Neuron (in vitro differentiated cells): ENCODE measurements around the gene TNN.
A peak's percentile ranks its signal among the peaks of the same experiment; 100 is the strongest.

Experiments used
- H2AFZ ChIP-seq: one replicate; pipeline ENCODE4 v1.6.1; 2013; ENCODE audit warnings: low read depth, mild to moderate bottlenecking, inconsistent platforms, low read length, moderate library complexity
- H3K27me3 ChIP-seq: one replicate; pipeline ENCODE4 v1.6.1; 2013; ENCODE audit warnings: low read length; ENCODE audit not compliant: insufficient read depth
- H3K36me3 ChIP-seq: one replicate; pipeline ENCODE4 v1.6.1; 2013; ENCODE audit warnings: low read length; ENCODE audit not compliant: insufficient read depth
- H3K4me1 ChIP-seq: one replicate; pipeline ENCODE4 v1.6.1; 2013; ENCODE audit warnings: low read length; ENCODE audit not compliant: insufficient read depth
- H3K4me3 ChIP-seq: 2 replicates; pipeline ENCODE4 v1.5.1; 2013; ENCODE audit warnings: mild to moderate bottlenecking, low read length, moderate library complexity
- H3K9me3 ChIP-seq: one replicate; pipeline ENCODE4 v1.6.1; 2013; ENCODE audit warnings: low read length

Gene TNN

GRCh38 chr1:175075572-175076568 lies 8.2 kb downstream of the TNN start:
- Histone ChIP-seq H2AFZ (no peak overlapping the region), H3K36me3 (no peaks in the 10 kb centered on the region), H3K27me3 (no peaks in the 10 kb centered on the region), H3K4me3 (no peak overlapping the region), H3K4me1 (peaks cover 8% of the 10 kb centered on the region), H3K9me3 (no peaks in the 10 kb centered on the region)

- no peak overlapping the region for H2AFZ ChIP-seq
- no peak overlapping the region for H3K4me3 ChIP-seq
- no peaks in the 10 kb centered on the region for H3K36me3 ChIP-seq
- no peaks in the 10 kb centered on the region for H3K27me3 ChIP-seq
- peaks cover 2% of the 10 kb centered on the region for H3K4me1 ChIP-seq
- no peaks in the 10 kb centered on the region for H3K9me3 ChIP-seq
Observed at GRCh38 chr1:175077356-175078030, 9.9 kb downstream of the TNN start.

- no peak overlapping the region for H3K4me3 ChIP-seq
- H3K27me3 ChIP-seq = no peaks in the 10 kb centered on the region
- no peaks in the 10 kb centered on the region for H3K4me1 ChIP-seq
- H2AFZ ChIP-seq = no peak overlapping the region
- H3K9me3 ChIP-seq = no peaks in the 10 kb centered on the region
- no peaks in the 10 kb centered on the region for H3K36me3 ChIP-seq
Observed at GRCh38 chr1:175078629-175079028, 11.0 kb downstream of the TNN start.

DNA sequence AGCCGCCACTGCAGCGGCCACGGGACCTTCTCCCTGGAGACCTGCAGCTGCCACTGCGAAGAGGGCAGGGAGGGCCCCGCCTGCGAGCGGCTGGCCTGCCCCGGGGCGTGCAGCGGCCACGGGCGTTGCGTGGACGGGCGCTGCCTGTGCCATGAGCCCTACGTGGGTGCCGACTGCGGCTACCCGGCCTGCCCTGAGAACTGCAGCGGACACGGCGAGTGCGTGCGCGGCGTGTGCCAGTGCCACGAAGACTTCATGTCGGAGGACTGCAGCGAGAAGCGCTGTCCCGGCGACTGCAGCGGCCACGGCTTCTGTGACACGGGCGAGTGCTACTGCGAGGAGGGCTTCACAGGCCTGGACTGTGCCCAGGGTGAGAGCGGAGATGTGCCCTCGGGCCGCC lies 11.7 kb downstream of the TNN start:
- Histone ChIP-seq H3K36me3 (no peaks in the 10 kb centered on the region), H3K4me3 (no peak overlapping the region), H3K4me1 (no peaks in the 10 kb centered on the region), H2AFZ (no peak overlapping the region), H3K9me3 (no peaks in the 10 kb centered on the region), H3K27me3 (no peaks in the 10 kb centered on the region)

GRCh38 chr1:175080030-175080429 lies 12.4 kb downstream of the TNN start:
- H3K27me3 ChIP-seq = no peaks in the 10 kb centered on the region
- no peaks in the 10 kb centered on the region for H3K4me1 ChIP-seq
- H3K9me3 ChIP-seq = no peaks in the 10 kb centered on the region
- H3K36me3 ChIP-seq = no peaks in the 10 kb centered on the region
- no peak overlapping the region for H3K4me3 ChIP-seq
- no peak overlapping the region for H2AFZ ChIP-seq

DNA sequence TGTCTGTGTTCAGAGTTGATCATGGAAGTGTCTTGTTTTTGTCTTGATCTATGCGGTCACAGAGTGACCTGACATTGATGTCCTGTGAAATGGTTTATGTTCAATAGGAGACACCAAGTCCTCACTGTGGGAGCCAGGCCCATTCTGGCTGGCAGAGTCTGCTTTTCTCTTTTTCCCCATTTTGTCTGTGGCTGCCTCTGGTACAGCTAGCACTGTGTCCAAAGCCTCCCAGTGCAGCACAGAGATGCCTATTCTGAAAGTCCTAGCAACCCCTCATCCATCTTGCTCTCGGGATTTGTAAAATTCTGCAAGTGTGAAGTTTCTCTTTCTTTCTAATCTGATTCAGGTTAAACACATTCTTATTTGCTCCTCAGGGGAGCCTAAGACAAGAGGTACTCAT lies 14.3 kb downstream of the TNN start:
- no peaks in the 10 kb centered on the region for H3K9me3 ChIP-seq
- no peak overlapping the region for H3K4me3 ChIP-seq
- no peaks in the 10 kb centered on the region for H3K4me1 ChIP-seq
- no peaks in the 10 kb centered on the region for H3K36me3 ChIP-seq
- H2AFZ ChIP-seq = no peak overlapping the region
- no peaks in the 10 kb centered on the region for H3K27me3 ChIP-seq

- no peaks in the 10 kb centered on the region for H3K9me3 ChIP-seq
- no peaks in the 10 kb centered on the region for H3K27me3 ChIP-seq
- no peaks in the 10 kb centered on the region for H3K36me3 ChIP-seq
- peaks cover 23% of the 10 kb centered on the region for H3K4me1 ChIP-seq
- H3K4me3 ChIP-seq = no peak overlapping the region
- H2AFZ ChIP-seq = no peak overlapping the region
Observed at GRCh38 chr1:175088525-175088951, 20.9 kb downstream of the TNN start.

DNA sequence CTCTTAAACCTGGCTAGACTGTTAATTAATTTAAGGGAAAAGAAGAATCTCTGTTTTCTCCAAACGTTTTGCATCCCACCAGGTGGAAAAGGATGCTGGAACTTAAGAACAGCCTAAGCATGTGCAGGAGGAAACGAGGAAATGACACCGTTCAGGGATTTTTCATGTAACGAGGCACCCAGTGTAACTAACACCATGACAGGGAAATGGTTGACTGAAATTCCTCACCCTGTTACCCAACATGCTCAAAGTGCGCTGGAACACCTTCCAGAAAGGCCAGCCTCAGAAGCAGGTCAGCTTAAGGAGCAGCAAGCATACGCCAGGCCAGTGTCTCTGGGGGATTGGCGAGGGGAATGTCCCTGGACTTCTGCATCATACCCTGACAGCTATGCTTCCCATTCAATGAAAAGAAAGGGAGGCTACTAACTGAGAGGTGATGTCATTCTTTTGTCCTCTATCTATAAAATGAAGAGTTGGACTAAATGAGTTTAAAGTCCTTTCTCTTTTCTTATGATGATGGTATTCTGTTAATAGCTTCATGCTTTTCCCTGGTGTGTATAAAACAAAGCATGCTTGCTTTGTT lies 21.6 kb downstream of the TNN start:
- no peaks in the 10 kb centered on the region for H3K36me3 ChIP-seq
- H3K27me3 ChIP-seq = no peaks in the 10 kb centered on the region
- no peak overlapping the region for H3K4me3 ChIP-seq
- no peaks in the 10 kb centered on the region for H3K9me3 ChIP-seq
- H3K4me1 ChIP-seq = peaks cover 23% of the 10 kb centered on the region
- peak overlapping the region; percentile 6 for H2AFZ ChIP-seq

GRCh38 chr1:175090780-175091179 lies 23.1 kb downstream of the TNN start:
- H3K9me3 ChIP-seq = no peaks in the 10 kb centered on the region
- no peak overlapping the region for H3K4me3 ChIP-seq
- no peaks in the 10 kb centered on the region for H3K36me3 ChIP-seq
- no peak overlapping the region for H2AFZ ChIP-seq
- H3K4me1 ChIP-seq = peaks cover 23% of the 10 kb centered on the region
- no peaks in the 10 kb centered on the region for H3K27me3 ChIP-seq

- Histone ChIP-seq H3K36me3 (no peaks in the 10 kb centered on the region), H3K9me3 (no peaks in the 10 kb centered on the region), H3K4me3 (no peak overlapping the region), H3K4me1 (peaks cover 3% of the 10 kb centered on the region), H2AFZ (no peak overlapping the region), H3K27me3 (no peaks in the 10 kb centered on the region)
Observed at GRCh38 chr1:175094626-175095025, 27.0 kb downstream of the TNN start.

DNA sequence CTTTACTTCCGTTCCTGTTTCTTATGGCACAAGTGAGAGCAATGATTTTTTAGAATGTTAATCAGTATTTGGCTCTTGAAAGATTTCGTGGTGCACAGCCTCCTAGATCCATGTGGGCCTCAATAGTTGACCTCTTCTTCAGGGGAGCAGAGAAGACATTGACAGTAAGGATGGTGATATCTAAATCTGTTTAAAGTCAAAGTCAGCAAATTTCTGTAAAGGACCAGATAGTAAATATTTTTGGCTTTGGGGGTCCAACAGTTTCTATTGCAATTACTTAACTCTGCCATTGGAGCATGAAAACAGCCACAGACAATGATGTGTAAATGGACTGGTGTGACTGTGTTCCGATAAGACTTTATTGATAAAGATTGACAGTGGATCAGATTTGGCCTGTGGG lies 27.4 kb downstream of the TNN start:
- Histone ChIP-seq H3K27me3 (no peaks in the 10 kb centered on the region), H3K9me3 (no peaks in the 10 kb centered on the region), H3K36me3 (no peaks in the 10 kb centered on the region), H3K4me1 (no peaks in the 10 kb centered on the region), H3K4me3 (no peak overlapping the region), H2AFZ (no peak overlapping the region)

DNA sequence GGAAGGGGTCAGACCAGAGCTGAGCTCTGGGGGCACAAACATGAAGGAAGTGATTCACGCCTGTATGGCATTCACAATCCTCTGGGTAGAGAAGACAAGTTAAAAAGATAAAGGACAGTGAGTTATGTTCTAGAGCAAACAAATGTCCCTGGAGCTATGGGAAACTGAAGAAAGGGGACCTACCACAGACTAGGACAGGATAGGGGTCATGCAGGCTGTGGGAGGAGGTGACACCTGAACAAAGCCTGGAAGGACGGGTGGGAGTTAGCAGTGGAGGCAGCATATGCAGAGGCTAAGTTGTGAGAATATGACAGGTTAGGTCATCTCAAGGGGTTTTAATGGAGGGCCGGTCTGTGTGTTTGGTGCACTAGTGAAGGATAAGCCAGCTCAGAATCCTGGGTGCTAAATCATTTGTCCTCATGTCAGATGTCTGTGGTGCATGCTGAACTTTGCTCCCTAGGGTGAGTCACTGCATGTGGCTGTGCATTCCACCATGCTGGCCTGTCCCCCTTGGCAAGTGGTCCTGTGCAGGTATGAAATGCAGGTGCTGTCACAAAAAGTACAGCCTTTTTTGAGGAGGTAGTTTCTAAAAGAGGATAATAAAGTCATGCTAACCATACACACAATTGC lies 28.5 kb downstream of the TNN start:
- no peaks in the 10 kb centered on the region for H3K27me3 ChIP-seq
- H3K4me1 ChIP-seq = no peaks in the 10 kb centered on the region
- no peak overlapping the region for H2AFZ ChIP-seq
- H3K9me3 ChIP-seq = no peaks in the 10 kb centered on the region
- H3K4me3 ChIP-seq = no peak overlapping the region
- H3K36me3 ChIP-seq = no peaks in the 10 kb centered on the region

DNA sequence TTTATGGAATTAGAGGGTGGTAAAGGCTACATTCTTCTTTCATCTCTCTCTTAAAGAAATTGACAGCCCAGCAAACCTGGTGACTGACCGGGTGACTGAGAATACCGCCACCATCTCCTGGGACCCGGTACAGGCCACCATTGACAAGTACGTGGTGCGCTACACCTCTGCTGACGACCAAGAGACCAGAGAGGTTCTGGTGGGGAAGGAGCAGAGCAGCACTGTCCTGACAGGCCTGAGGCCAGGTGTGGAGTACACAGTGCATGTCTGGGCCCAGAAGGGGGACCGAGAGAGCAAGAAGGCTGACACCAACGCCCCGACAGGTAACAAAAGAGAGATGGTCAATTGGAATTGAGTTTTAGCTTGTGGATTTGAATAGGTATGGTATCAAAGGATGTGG lies 29.7 kb downstream of the TNN start:
- H3K9me3 ChIP-seq = no peaks in the 10 kb centered on the region
- no peaks in the 10 kb centered on the region for H3K36me3 ChIP-seq
- no peak overlapping the region for H3K4me3 ChIP-seq
- H2AFZ ChIP-seq = no peak overlapping the region
- H3K27me3 ChIP-seq = no peaks in the 10 kb centered on the region
- no peaks in the 10 kb centered on the region for H3K4me1 ChIP-seq
